Activated T-cell treated with anti-CD3 and anti-CD28 coated beads for 1 hour (primary cell): ENCODE measurements around the gene OGDHL.
"Not testable (repeated sequence)": the region's sequence is repeated elsewhere in the genome, so short reads cannot be mapped to it uniquely, and the experiment has no call there.

Experiments used
- DNase-seq: peaks from one replicate; pipeline ENCODE4 v3.0.0-alpha.2; 2020; ENCODE audit warnings: low read depth

The OGDHL gene

DNA sequence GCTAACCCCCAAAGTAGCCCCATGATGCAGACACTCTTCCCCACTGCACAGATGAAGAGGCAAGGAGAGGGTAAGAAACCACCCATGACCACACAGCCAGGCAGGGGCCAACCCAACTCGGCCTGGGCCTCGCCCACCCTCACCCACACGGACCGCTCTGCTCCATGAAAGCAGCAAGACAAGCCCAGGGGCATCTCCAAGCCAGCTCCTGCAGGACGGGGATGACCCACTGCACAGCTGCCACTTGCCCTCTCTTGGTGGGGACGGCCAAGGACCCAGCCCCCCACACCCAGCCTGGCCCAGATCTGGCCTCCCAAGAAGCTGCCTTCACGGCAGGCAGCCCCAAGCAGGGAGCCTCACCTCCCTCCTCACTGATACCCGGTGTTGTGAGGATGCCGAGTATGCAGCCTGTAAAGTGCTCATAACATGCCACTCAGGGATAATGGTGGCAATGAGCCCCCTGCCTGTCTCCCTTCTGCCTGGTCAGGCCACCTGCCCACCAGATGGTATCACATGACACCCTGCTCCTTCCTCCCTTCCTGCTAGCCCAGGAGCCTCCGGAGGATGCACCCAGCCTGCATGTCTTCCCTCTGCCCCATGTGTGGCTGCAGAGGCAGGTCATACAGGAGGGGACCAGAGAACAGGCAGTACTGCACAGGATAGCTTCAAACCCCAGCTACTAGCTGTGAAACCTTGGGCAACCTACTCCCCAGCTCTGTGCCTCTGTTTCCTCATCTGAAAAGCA lies 23.3 kb downstream of the OGDHL start:
- DNase-seq = no peak

DNA sequence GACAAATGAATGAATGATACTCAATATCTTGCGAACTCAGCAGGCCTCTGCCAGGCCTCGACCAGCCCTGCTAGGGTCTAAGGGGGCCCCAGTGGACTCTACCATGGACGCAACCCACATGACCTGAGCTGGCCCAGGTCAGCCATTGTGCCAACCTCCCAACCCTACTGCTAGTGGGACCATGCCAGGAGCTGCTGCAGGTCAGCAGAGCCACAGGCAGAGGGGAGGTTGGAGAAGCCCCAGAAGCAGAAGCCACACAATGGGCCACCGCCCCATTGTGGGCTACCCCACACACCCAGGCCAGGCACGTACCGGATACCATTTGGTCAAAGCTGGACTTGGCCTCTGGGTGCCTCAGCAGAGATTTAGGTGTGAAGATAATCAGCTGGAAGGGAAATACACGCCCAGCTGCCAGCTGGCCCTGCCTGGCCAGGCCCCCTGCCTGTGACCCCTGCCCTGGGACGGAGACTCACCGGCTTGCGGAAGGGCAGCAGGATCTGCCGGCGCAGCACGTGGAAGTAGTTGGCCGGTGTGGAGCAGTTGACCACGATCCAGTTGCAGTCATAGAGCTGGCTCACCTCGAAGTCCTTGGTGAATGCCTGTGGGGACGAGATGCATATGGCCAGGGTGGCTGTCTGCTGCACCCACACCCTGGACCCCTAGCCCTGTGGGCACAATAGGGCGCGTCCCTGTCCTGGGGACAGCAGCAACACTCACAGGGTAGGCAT lies 24.5 kb downstream of the OGDHL start:
- DNase-seq = no peak

DNA sequence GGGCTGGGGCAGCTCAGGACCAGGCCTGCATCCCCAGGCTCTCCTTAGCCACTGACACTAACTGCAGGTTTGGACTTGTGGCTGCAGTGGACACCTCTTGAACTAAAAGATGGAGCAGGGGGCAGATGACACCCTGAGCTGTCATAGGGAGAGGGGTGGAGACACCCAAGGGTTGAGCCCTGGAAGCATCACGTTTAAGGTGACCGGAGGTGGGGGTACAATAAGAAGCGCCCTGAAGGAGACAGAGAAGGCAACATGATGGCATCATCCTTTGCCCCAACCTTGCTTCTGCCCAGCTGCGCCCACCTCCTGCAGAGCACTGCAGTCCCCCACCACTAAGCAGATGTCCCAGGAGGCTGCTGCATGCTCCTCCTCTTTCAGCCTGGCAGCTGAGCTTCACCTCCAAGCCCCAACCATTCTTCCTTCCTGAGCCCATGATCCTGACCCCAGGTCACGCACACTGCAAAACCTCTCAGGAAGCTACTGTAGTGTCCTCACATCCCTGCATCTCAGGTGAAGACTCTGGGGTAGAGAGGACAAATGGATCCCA lies 25.5 kb downstream of the OGDHL start:
- no peak for DNase-seq

DNA sequence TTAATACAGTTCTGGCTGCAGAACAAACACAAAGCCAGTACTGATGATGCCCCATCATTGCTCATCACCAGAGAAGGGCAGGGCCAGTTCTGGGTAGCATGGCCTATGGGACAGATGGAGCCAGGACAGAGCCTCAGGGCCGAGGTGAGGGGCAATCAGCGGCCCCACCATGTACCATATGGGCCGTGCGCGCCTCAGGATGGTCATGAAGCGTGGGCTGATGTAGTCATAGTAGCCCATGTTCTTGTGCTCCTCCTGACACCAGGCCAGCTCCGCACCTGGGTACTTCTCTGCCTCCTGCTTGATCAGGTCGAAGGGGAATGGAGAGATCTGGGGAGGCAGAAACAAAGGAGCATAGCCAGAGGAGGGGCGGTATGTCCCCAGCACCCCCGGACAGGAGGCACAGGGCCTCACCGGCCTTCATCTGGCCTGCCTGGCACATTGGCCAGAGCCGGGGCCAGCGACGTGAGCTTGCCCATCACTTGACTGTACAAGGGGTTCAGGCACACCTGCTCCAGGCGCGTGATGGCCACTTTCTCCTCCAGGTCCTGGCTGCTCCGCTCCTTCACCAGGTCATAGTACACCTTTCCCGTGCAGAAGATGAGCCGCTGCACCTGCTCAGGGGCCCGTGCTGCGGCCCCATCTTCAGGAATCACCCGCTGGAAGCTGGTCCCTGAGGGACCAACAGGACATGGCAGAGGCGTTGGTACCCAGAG lies 26.1 kb downstream of the OGDHL start:
- no peak for DNase-seq

DNA sequence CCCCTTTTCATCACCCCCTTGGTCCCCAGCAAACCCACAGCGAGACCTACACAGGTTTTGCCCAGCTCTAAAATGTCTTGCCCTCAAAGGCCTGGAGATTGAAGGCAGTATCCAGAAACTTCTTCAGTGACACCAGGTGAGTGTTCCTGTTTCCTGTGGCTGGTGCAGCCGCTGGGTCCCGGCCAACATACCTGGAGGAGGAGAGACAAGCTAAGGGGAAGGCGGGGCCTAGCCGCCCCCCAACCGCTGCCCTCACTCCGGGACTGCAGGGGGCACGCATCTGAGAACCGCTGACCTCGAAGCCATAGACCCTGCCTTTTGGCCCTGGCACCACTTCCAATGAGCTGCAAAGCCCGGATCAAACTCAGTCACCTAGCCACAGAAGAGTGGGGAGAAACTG lies 27.0 kb downstream of the OGDHL start:
- DNase-seq = no peak

DNA sequence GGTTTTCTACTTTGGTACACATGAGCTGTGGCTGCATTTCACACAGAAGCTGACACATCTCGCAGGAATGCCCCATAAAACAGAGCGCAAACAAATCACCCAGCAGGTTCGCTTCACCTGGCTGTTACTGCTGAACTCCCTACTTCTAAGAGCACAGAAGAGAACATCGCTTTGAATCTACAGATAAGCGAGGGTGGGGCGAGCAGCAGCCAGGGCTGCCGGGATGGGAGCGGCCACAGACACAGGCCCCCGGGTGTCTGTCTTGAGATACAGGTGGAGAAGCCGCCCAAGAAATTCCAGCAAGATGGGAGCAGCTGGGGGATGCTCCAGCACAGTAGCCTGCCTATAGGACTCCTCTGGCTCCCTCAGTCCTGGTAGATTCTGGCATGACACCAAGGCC lies 27.4 kb downstream of the OGDHL start:
- DNase-seq = no peak

DNA sequence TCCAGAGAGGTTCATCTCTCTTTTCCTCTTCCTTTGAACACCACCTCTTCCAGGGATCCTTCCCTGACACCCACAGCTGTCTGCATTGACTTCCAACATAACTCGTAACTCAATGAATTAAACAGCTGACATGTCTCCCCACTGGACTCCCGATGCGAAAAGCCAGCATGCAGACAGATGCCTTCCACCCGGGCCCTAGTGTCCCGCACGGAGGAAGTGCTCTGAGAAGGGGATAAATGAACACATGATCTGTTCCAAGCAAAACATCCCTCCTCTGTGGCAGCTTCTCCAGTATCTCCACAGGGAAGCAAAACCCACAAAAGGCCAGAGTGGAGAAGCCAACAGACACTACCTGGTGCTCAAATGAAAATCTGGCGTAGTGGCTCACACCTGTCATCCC lies 28.3 kb downstream of the OGDHL start:
- no peak for DNase-seq

DNA sequence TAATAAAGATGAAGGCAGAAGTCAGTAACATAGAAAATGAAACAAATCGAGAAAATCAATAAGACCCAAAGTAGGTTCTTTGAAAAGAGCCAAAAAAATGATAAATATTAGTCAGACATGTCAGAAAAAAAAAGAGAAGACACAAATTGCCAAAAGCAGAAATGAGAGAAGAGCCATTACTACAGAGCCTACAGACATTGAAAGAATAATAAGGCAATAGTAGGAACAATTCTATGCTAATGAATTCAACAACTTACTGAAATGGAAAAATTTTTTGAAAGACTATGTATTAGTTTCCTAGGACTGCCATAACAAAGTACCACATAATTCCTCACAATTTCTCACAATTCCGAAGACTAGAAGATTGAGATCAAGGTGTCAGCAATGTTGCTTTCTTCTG lies 35.5 kb downstream of the OGDHL start:
- no peak for DNase-seq

DNA sequence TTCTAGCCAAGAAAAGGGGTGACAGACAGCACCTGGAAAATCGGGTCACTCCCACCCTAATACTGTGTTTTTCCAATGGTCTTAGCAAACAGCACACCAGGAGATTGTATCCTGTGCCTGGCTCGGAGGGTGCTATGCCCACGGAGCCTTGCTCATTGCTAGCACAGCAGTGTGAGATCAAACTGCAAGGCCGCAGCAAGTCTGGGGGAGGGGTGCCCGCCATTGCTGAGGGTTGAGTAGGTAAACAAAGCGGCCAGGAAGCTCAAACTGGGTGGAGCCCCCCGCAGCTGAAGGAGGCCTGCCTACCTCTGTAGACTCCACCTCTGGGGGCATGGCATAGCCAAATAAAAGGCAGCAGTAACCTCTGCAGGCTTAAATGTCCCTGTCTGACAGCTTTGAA lies 47.0 kb downstream of the OGDHL start:
- not testable (repeated sequence) for DNase-seq

DNA sequence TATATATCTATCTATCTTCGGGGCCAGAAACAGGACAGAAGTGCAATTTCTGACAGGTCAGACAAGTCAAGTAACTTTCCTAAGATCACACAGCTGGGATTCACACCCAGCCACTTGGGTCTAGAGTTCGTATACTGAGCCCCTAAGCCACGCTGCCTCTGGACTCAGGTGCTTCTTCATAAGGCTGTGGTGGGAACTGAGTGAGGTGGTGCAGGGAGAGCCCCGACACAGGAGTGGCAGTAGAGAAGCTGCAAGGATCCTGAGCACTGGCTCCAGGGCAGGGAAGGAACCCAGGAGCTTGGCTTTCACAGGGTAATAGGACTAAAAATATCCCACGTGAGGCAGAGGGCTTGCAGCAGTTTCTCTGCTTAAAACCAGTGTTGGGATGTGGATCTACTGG lies 48.9 kb downstream of the OGDHL start:
- DNase-seq = no peak

DNA sequence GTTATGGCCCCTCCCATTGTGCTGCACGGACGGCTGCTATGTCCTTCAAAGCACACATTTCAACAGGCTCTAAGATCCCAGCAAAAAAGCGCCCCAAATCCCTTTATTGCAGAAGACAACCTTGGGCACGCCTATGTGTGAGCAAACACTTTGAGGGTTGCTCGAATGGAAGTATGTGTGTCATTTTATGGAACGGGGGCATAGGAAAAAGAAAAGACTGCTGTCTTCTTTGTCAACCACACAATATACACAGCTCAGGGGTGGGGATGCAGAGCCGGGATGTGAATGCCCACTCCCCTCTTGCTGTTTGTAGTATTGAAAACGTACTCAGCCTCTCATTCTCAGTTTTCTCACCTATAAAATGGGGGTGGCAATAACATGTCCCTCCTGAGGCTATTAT lies 50.6 kb downstream of the OGDHL start:
- DNase-seq = no peak

DNA sequence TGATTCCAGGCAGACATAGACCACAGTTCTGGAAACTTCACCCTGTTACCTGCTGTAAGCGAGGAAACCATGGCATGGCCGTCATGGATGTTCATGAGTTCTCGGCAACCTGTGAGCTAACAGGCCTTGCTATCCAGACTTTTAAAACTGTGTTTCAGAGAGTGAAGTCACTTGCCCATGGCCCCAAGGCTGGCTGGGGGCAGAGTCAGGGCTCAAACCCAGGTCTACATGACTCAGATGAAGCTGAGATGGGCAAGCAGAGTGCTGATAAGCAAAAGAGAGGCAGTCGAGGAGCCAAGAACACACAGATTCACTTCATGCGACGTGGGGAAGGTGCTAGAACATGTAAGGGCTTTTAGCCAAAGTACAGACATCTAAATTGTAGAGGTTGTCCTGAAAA lies 51.2 kb downstream of the OGDHL start:
- DNase-seq = no peak

DNA sequence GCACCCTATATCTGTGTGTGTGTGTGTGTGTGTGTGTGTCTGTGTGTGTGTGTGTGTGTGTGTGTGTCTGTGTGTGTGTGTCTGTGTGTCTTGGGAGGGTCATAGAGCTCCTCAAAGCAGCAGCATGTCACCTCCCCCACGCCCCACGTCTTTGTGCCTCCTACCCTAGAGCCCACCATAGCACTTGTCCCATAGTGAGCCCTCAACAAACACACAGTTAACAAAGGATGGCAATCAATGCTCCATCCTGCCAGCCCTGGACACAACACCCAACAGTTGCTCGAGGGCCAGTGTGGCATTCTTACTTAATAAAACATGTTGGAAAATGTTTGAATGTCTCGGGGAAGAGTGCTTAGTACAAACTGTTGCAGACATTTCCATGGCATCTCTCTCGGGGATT lies 52.2 kb downstream of the OGDHL start:
- no peak for DNase-seq

DNA sequence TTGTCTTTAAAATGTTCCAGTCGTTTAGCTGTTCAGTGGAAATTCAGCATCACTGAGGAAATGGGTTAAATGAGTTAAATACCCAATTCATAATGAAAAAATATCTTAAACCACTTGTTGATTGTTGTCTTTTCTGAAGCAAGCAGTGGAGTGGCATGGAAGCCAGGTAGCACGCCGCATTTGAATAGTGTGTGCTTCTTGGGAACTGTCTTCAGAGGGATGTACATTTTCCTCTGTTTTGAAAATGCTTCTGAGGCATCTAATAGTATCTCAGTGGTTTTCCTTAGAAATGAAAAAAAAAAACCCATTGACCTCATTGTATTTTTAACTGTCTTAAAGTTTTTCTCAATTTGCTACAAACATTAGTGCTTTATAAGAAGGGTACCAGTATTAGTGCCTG lies 54.5 kb downstream of the OGDHL start:
- no peak for DNase-seq

DNA sequence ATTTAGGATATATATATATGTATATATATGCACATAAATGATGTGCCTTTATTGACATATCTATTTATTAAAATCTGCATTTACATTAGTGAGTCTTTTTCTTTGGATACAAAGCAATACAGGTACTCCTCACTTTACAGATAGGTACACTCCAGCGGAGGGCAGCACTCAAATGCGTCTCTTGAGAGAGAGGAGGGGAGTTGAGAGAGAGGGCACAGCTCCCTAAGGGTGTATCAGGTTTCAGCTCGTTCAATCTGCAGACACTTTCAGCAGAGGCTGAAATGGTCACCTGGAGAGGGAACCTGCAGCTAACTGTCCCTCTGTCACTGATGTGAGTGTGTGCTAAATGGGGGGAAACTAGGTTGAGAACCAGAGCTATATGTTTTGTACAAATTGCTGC lies 61.1 kb downstream of the OGDHL start:
- no peak for DNase-seq

DNA sequence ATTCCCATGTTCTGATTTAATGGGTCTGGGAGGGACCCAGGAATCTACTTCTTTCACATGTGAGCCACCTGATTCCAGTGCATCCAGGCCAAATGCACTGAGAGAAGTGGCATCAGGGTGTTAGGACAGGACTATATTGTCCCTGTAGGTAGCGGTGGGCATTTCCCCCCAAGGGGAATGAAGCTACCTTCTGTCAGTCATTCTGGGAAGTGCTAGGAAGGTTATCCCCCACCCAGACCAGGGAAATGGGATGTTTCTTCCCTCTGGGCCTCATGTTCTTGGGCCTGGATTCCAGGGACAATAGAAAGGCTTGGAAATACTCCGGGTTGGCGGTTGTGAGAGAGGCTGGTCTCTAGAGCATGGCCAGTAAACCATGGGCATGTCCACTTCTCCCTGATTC lies 61.9 kb downstream of the OGDHL start:
- no peak for DNase-seq

DNA sequence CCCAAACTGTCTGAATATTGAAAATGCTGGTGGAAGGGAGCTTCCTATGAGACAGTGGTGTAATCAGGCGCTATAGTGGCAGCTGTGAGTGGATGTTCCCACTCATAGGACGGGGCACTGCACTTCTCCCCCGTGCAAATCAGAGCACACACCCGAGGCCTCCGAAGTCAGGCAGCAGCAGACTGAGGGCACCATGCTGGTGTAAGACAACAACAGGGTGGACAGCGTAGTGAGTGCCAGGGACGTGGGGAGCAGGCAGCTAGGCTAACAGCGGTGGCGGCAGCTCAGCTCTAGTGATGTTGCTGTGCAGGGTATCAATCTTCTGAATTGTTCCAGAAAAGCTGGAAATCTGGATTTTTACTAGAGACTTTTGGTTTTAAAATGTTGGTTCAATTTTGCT lies 63.4 kb downstream of the OGDHL start:
- DNase-seq = no peak

DNA sequence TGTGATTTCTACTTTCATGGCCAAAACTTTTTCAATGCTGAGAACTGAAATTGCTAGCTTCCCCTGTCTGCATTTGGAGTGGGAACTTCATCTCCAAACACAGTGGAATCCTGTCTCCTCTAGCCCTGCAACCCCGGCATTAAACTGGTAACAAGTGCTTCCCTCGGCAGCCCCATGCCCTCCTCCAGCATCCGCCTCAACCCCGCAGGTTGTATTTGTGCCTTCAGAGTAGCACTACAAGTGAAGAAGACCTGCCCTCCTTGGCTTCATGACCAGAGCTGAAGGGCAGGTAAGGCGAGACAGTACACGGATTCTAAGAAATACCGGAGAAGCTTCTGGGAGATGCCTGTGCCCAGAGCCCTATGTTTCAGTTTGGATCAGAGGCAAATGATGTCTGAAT lies 65.8 kb downstream of the OGDHL start:
- DNase-seq = no peak

DNA sequence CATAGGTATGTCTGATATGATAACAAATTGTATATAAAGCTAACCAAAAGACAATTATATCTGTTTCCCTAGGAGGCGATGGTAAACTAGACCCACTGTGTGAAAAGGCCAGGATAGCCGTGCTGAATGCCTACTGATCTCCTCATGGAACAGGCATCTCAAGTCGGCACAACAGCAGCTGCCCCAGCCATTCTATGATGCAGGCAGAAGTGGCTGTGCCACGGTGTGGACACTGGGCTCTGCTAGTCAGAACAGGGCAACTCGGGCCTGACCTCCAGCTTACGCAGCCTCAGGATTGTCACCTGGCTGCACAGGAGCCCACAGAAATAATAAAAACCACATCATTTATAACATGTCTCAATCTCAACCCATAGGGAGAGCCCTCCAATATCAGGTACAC lies 67.7 kb downstream of the OGDHL start:
- no peak for DNase-seq

DNA sequence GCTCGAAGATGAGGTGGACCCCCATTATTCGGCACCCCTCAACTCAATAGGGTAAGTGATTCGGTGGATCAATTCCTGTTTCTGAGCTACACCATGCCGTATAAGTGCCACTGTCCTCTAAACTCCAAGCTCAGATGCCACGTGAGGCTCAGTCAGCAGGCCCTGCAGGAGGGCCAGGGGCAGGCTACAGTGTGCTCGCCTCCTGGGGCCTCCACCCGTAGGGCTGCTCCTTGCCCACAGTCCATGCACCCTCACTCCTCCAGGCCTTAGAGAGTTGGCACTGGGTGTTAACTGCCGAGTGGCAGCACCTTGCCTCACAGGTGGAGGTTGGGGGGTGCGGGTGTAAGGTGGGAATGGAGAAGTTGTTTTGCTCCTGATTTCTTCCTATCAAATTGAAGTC lies 70.5 kb downstream of the OGDHL start:
- no peak for DNase-seq

DNA sequence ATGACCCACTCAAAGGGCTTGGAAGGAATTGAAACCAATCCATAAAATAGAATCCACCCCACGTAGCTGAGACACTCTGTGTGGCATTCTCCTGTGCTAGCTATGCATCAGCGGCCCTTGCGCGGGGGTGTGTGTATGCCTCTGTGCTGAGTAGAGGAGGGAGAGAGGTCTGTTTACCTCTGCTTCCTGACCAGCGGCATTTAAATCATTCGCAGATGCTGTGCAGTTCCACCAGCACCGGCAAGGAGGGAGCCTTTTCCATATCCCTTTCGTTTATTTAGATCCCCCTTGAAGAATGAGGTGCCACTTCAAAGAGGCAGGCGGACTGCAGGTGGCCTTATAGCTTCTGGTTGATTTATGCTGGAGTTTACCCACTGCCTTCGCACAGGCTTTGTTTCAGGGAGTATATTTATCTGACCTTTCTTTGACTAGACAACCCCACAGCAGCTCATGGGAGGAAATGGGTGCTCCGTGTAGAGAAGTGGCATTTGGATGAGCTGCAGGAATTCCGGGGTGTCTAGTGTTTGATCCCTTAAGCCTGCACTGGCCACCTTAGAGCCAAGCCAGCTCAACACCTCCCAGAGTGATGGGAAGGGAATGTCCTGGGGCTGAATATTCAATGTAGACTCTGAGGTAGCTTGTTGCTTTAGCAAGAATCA lies 71.3 kb downstream of the OGDHL start:
- DNase-seq = no peak

DNA sequence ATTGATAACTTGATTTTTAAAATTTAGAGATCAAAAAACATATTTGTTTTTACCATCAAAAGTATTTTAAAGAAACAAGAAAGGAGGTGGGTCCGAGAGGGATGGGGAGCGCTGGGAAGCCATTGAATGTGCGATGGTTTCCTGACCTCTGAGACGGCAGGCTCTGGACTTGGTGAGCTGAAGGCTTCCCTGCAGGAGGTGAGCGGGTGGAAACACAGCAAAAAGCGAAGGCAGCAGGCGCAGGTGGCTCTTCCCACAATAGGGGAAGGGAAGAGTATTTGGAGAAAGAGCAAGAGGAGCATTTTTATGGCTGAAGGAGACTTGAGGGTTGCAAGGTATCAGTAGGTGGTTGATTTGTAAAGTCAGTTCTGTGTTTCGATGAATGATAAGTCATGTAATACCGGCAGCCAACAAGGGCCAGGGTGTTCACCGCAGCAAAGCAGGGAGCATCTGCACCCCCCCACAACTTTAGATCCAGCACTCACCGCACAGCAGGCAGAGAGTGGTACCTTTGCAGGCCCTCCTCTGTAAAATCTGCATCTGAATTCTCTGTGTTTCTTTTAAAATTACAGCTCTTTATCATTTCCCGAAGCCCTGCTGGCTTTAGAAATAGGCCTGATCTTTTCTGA lies 72.1 kb downstream of the OGDHL start:
- DNase-seq = no peak
